HepG2 (cell line): ENCODE data around the gene RHO. TPM values are rescaled to one million over a fixed set of nuclear protein-coding genes. Genes with fewer than 3 reads are reported as not detected.

Experiments used
- ATAC-seq: fragments of 200-7000 bp; cut with Tn5 transposase; 3 replicates; pipeline ENCODE4 v1.9.1; 2020; ENCODE audit warnings: mild to moderate bottlenecking, moderate library complexity
- BruUV-seq: library from RNA; stranded (reverse); fragments of 400-500 nt; replicated peaks from 2 replicates; lab custom pipeline; 2021; lab: Mats Ljungman, UMichigan
- CTCF ChIA-PET: fragments of 300-600 bp; formaldehyde crosslinking; extraction: SDS; loops from one replicate; lab custom pipeline; 2021; ENCODE audit warnings: low total read pairs, inconsistent platforms, low intra/inter-chr PET ratio; lab: Yijun Ruan, JAX
- POLR2A ChIA-PET: fragments of 350-600 bp; sonication (Branson Sonifier 250); formaldehyde crosslinking; loops from one replicate; lab custom pipeline; 2020; ENCODE audit warnings: antibody characterized with exemption, inconsistent platforms; lab: Yijun Ruan, JAX
- DNase-seq: peaks from one replicate; pipeline ENCODE4 v3.0.0-alpha.2; 2015; ENCODE audit warnings: low spot score
- FAIRE-seq: peaks from 3 replicates; lab custom pipeline; 2011; peaks lifted over from hg19 to GRCh38; lab: Jason Lieb, UNC
- H2AFZ ChIP-seq: one replicate; pipeline ENCODE4 v1.6.1; 2011; ENCODE audit warnings: low read length, inconsistent platforms
- H3K27ac ChIP-seq: fragments of 300-600 bp; 3 replicates; pipeline ENCODE4 v1.8.0; 2011; ENCODE audit warnings: mixed run types, mild to moderate bottlenecking, mixed read lengths, low read length, inconsistent platforms; ENCODE audit not compliant: insufficient read depth; ENCODE audit errors: extremely low read length
- H3K27me3 ChIP-seq, 2 experiments: fragments of 200-600 bp in 1 of 2; 2 replicates in 1 of 2; 3 replicates in 1 of 2; pipeline versions ENCODE4 v1.6.0 to v1.8.0; 2011; ENCODE audit warnings: low read length in 2 of 2, mild to moderate bottlenecking in 2 of 2, moderate library complexity in 2 of 2, inconsistent platforms in 1 of 2; ENCODE audit not compliant: insufficient read depth in 2 of 2, control insufficient read depth in 1 of 2
- H3K36me3 ChIP-seq, 2 experiments: fragments of 200-600 bp in 1 of 2; replicated peaks in 1 of 2; 2 replicates in 1 of 2; 3 replicates in 1 of 2; pipeline versions ENCODE4 v1.5.1 to v1.8.0; 2011; ENCODE audit warnings: low read length in 2 of 2, inconsistent platforms in 1 of 2; ENCODE audit not compliant: insufficient read depth in 2 of 2, control insufficient read depth in 1 of 2
- H3K4me1 ChIP-seq: 2 replicates; pipeline ENCODE4 v1.5.1; 2012; ENCODE audit warnings: low read length, inconsistent platforms; ENCODE audit not compliant: insufficient read depth
- H3K4me2 ChIP-seq: 2 replicates; pipeline ENCODE4 v1.6.0; 2011; ENCODE audit warnings: low read depth, low read length, inconsistent platforms
- H3K4me3 ChIP-seq, 3 experiments: fragments of 200-600 bp in 1 of 3; sonication (generic), shearing (Covaris generic) in 1 of 3; replicated peaks in 1 of 3; 2 replicates each; pipeline ENCODE4 v1.5.1; 2011 to 2016; ENCODE audit warnings: low read length in 3 of 3, inconsistent platforms in 2 of 3, low read depth in 2 of 3, mild to moderate bottlenecking in 2 of 3, control low read depth in 1 of 3, mixed read lengths in 1 of 3; ENCODE audit not compliant: insufficient read depth in 1 of 3
- H3K79me2 ChIP-seq: one replicate; pipeline ENCODE4 v1.6.1; 2011; ENCODE audit warnings: low read length, inconsistent platforms; ENCODE audit not compliant: insufficient read depth
- H3K9ac ChIP-seq: 2 replicates; pipeline ENCODE4 v1.6.0; 2011; ENCODE audit warnings: mild to moderate bottlenecking, low read depth, low read length, inconsistent platforms; ENCODE audit not compliant: insufficient read depth
- H3K9me3 ChIP-seq: 2 replicates; pipeline ENCODE4 v1.5.1; 2012; ENCODE audit warnings: mild to moderate bottlenecking, low read length
- H4K20me1 ChIP-seq: 2 replicates; pipeline ENCODE4 v1.6.0; 2011; ENCODE audit warnings: inconsistent platforms, mild to moderate bottlenecking, low read length, moderate library complexity; ENCODE audit not compliant: insufficient read depth
- AGO2 ChIP-seq: fragments of 200-400 bp; formaldehyde crosslinking; optimal IDR thresholded peaks from 2 replicates; pipeline ENCODE3; 2017; ENCODE audit warnings: mild to moderate bottlenecking, low read depth, low read length, moderate library complexity
- AHDC1 ChIP-seq: sonication (generic); formaldehyde crosslinking; IDR thresholded peaks from 2 replicates; pipeline ENCODE4 v1.5.1; 2020; ENCODE audit warnings: mild to moderate bottlenecking, missing genetic modification reagents, borderline replicate concordance
- AKAP8 ChIP-seq: sonication (generic); formaldehyde crosslinking; IDR thresholded peaks from 2 replicates; pipeline ENCODE4 v1.5.1; 2020; ENCODE audit warnings: mild to moderate bottlenecking, missing genetic modification reagents
- HNRNPK ChIP-seq: fragments of 200-400 bp; formaldehyde crosslinking; IDR thresholded peaks from 2 replicates; pipeline ENCODE4 v1.6.1; 2018; ENCODE audit warnings: low read length, low read depth, moderate library complexity, mild to moderate bottlenecking; ENCODE audit not compliant: poor library complexity, severe bottlenecking
- JUN ChIP-seq: sonication (generic); formaldehyde crosslinking; IDR thresholded peaks from 2 replicates; pipeline ENCODE4 v1.4.0; 2020; ENCODE audit warnings: mild to moderate bottlenecking, missing genetic modification reagents
- KDM5B ChIP-seq: sonication (generic); formaldehyde crosslinking; IDR thresholded peaks from 2 replicates; pipeline ENCODE4 v1.4.0; 2020; ENCODE audit warnings: missing genetic modification reagents, mild to moderate bottlenecking, borderline replicate concordance
- KLF9 ChIP-seq: IDR thresholded peaks from 2 replicates; pipeline ENCODE4 v1.6.1; 2016; ENCODE audit warnings: low read depth
- NAIF1 ChIP-seq: sonication (generic); formaldehyde crosslinking; IDR thresholded peaks from 2 replicates; pipeline ENCODE4 v1.5.0; 2020; ENCODE audit warnings: mild to moderate bottlenecking, missing genetic modification reagents, borderline replicate concordance
- NFE2L2 ChIP-seq: fragments of 150-350 bp; IDR thresholded peaks from 2 replicates; pipeline ENCODE4 v1.6.1; 2014; ENCODE audit warnings: low read length
- POLR2A ChIP-seq, 2 experiments: IDR thresholded peaks; 2 replicates each; pipeline ENCODE4 v1.6.1; 2011; ENCODE audit warnings: low read depth in 2 of 2, low read length in 2 of 2, mild to moderate bottlenecking in 1 of 2, moderate library complexity in 1 of 2; ENCODE audit not compliant: insufficient read depth in 1 of 2
- POLR2AphosphoS2 ChIP-seq: IDR thresholded peaks from 2 replicates; pipeline ENCODE4 v1.6.1; 2011; ENCODE audit warnings: low read depth, low read length, improper control_type of control experiment
- RBM22 ChIP-seq: fragments of 200-400 bp; formaldehyde crosslinking; optimal IDR thresholded peaks from 2 replicates; pipeline ENCODE3; 2017; ENCODE audit warnings: mild to moderate bottlenecking, low read length, moderate library complexity
- RELA ChIP-seq: sonication (generic); formaldehyde crosslinking; IDR thresholded peaks from 2 replicates; pipeline ENCODE4 v1.4.0; 2020; ENCODE audit warnings: missing genetic modification reagents
- STAG1 ChIP-seq: sonication (generic); formaldehyde crosslinking; IDR thresholded peaks from 2 replicates; pipeline ENCODE4 v1.4.0; 2020; ENCODE audit warnings: missing genetic modification reagents
- TP53 ChIP-seq: sonication (generic); formaldehyde crosslinking; conservative IDR thresholded peaks from 2 replicates; pipeline ENCODE4 v1.4.0; 2020; ENCODE audit warnings: missing genetic modification reagents
- ZBTB39 ChIP-seq: sonication (generic); formaldehyde crosslinking; IDR thresholded peaks from 2 replicates; pipeline ENCODE4 v1.5.0; 2020; ENCODE audit warnings: missing genetic modification reagents
- ZNF773 ChIP-seq: sonication (generic); formaldehyde crosslinking; IDR thresholded peaks from 2 replicates; pipeline ENCODE4 v1.4.0; 2020; ENCODE audit warnings: missing genetic modification reagents, borderline replicate concordance
- ZNF788 ChIP-seq: sonication (generic); formaldehyde crosslinking; IDR thresholded peaks from 2 replicates; pipeline ENCODE4 v1.5.0; 2020; ENCODE audit warnings: mild to moderate bottlenecking, missing genetic modification reagents, borderline replicate concordance
- WGBS: methylation state at CpG from one replicate; pipeline ENCODE4 v1.1.6; 2017; ENCODE audit warnings: low lambda C conversion rate; 5-methylcytosine and 5-hydroxymethylcytosine counted together
- in situ Hi-C: cut with HindIII; loops from 2 replicates; pipeline ENCODE4 v1.10.0; 2017; ENCODE audit warnings: low pct_unique_long_range_greater_than_20kb; ENCODE audit not compliant: extremely low pct_ligation_motif_present
- intact Hi-C: fragments of 100-400 bp; cut with micrococcal nuclease; formaldehyde crosslinking; loops from one replicate; pipeline ENCODE4 v1.10.0; 2022; ENCODE audit not compliant: unreplicated experiment
- polyA plus RNA-seq, 8 experiments: library from polyadenylated mRNA; depleted of rRNA in 3 of 8; stranded (reverse) in 7 of 8; unstranded in 1 of 8; fragments of >200 nt; fragmentation: Illumina TruSeq in 4 of 8; extraction: Trizol in 4 of 8; gene quantifications; 2 replicates each; pipeline versions ENCODE4 v1.2.1 to v1.2.3, GENCODE V29; 2011 to 2016; ENCODE audit warnings: low read depth in 4 of 8, missing spikeins in 1 of 8, mixed read lengths in 1 of 8; ENCODE audit not compliant: insufficient read depth in 1 of 8
- total RNA-seq, 5 experiments: library from RNA; depleted of rRNA; stranded (reverse); fragments of >200 nt; fragmentation: Illumina TruSeq; extraction: Trizol; gene quantifications; 2 replicates each; pipeline ENCODE4 v1.2.3, GENCODE V29; 2016; ENCODE audit warnings: low read depth in 1 of 5

Gene RHO
- total and polyA plus RNA-seq, 2 of the 13 experiments (the other 11 are each of a cell fraction or from before 2014, with no cell fraction given): not detected

GRCh38 chr3:129571605-129572547, 43.4 kb downstream of the RHO start:
- Histone ChIP-seq H3K27ac (no peak overlapping the region), H3K9me3 (no peaks in the 10 kb centered on the region), H3K4me3 (no peak overlapping the region), H4K20me1 (no peaks in the 10 kb centered on the region), H3K9ac (no peak overlapping the region), H3K36me3 (peaks cover 8 to 16% of the 10 kb centered on the region in 2 experiments; a peak in 4 of 5 replicates), H3K4me1 (peaks cover 10% of the 10 kb centered on the region), H2AFZ (no peak overlapping the region), H3K27me3 (no peaks in the 10 kb centered on the region), H3K79me2 (no peaks in the 10 kb centered on the region), H3K4me2 (no peak overlapping the region)
- no peak for FAIRE-seq
- CTCF ChIA-PET: no interaction called here
- in situ Hi-C loops (no loop called here), intact Hi-C loops (no loop called here)
- no peak for ATAC-seq
- BruUV-seq: no TSS peak
- POLR2A ChIA-PET: no interaction called here
- no peak for DNase-seq
- 94% methylated on average over 19 of the region's 22 CpGs for WGBS
- TF ChIP-seq STAG1 (CRISPR knock-in tag) (no peak), TP53 (CRISPR knock-in tag) (no peak), HNRNPK (no peak), AGO2 (peak; percentile 72), NAIF1 (CRISPR knock-in tag) (no peak), POLR2A (IDR thresholded peaks at IDR 0.05; ENCODE audit: insufficient read depth in 1 of 2, low read depth in 2 of 2, low read length in 2 of 2) (0 out of 4 replicates have a peak, but pooled peaks of 1 of the 2 experiments have one; percentile 1), JUN (no peak), POLR2AphosphoS2 (no peak), ZBTB39 (CRISPR knock-in tag) (no peak), RBM22 (no peak), KDM5B (CRISPR knock-in tag) (no peak), AHDC1 (CRISPR knock-in tag) (no peak), AKAP8 (no peak), KLF9 (CRISPR knock-in tag) (no peak), RELA (CRISPR knock-in tag) (no peak), NFE2L2 (no peak), ZNF773 (CRISPR knock-in tag) (no peak), ZNF788 (CRISPR knock-in tag) (no peak)
